ENCODE data around the gene SUSD6. TPM values are rescaled to one million over a fixed set of nuclear protein-coding genes. Genes with fewer than 3 reads are reported as not detected.
A peak's percentile ranks its signal among the peaks of the same experiment; 100 is the strongest.

Gene SUSD6
- total RNA-seq, 2 experiments from 2014 or later = 63.4 to 65.2 TPM

DNA sequence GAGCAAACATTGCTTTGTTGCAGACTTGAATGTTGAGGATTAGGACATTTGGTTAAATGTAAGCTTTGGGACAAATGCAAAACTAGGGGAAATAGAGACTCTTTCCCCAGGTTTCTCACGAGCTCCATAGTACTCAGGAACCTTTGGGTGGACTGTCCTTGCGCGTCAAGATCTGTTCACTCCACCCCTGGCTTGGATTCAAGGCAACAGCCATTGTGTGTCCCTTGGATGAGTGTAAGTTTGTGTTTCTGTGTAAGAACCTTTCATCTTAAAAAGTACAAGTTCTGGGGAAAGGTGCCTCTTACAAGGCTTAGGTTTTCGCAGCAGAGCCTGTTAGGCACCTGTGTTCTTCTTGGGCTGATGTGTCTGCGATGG is 3.7 kb downstream of the SUSD6 start:
- Mint-ChIP-seq H3K4me3 (peak overlapping the region; percentile 96), H3K27ac (peak overlapping the region; percentile 97), H3K9me3 (no peaks in the 10 kb centered on the region), H3K36me3 (ENCODE audit: low read depth) (peaks cover 49% of the 10 kb centered on the region), H3K4me1 (peaks cover 79% of the 10 kb centered on the region), H3K27me3 (no peaks in the 10 kb centered on the region)
- POLR2A ChIA-PET = interaction anchor here (0.6 to 5.4 kb wide), 11 partner anchors 9 to 159 kb away, joined by 3 to 118 read pairs (median 7); no protein-coding TSS in a partner anchor
- DNase-seq = no peak
- CTCF ChIA-PET = interaction anchor here (0.7 to 2.0 kb wide), 8 partner anchors 10 to 112 kb away, joined by 3 to 14 read pairs (median 3); no protein-coding TSS in a partner anchor

DNA sequence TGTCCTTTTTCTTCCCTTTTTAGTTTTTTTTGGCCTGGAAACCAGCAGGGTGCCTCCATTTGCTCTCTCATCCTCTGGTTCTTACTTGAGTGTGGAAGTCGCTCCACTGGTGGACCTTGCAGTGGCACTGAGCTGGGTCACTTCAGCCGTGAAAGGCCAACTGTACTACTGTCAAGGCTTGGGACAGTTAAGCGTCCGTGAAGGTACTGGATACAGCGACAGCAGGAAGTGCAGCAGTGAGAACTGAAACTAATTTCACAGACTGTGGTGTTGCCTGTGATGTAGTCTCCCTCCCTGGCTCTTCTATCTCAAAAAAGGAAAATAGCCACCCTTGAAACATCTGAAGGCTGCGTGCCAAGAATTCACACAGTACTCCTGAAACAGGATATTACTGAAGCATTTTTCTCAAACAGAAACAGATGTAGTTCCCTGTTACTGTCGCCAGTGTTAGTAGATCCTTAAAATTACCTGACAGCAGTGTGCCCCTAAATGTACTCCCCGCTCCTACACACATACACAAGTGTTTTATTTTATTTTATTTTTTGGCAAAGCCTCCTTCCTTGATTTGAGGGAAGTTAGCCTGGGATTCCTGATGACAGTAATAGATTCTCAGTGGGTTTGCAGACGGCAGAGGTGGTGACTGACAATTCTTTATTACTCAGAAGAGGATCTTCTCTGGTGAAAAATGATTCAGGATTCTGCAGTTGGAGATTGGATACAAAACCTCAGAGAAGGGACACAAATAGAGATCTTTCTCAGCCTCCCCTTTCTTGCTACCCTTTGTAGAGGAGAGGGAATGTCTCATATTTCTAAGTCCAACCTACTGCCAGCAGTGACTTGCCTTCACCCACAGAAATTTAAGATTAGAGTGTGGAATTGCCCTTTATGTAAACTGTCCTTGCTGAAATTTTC is 4.4 kb downstream of the SUSD6 start:
- H3K36me3 Mint-ChIP-seq (ENCODE audit: low read depth) = peaks cover 52% of the 10 kb centered on the region
- H3K4me3 Mint-ChIP-seq = peak overlapping the region; percentile 96
- peak overlapping the region; percentile 97 for H3K27ac Mint-ChIP-seq
- ChIA-PET POLR2A (interaction anchor here (0.8 to 5.4 kb wide), 11 partner anchors 10 to 152 kb away, joined by 3 to 118 read pairs (median 8); no protein-coding TSS in a partner anchor), CTCF (interaction anchor here (1.0 to 2.0 kb wide), 6 partner anchors 11 to 111 kb away, joined by 3 to 7 read pairs (median 3); no protein-coding TSS in a partner anchor)
- DNase-seq = peak; percentile 56
- H3K4me1 Mint-ChIP-seq = peaks cover 79% of the 10 kb centered on the region
- H3K9me3 Mint-ChIP-seq = no peaks in the 10 kb centered on the region
- no peaks in the 10 kb centered on the region for H3K27me3 Mint-ChIP-seq

GRCh38 chr14:69616408-69616773 is 5.0 kb downstream of the SUSD6 start:
- peak overlapping the region; percentile 97 for H3K27ac Mint-ChIP-seq
- H3K36me3 Mint-ChIP-seq (ENCODE audit: low read depth) = peaks cover 54% of the 10 kb centered on the region
- no peak for DNase-seq

DNA sequence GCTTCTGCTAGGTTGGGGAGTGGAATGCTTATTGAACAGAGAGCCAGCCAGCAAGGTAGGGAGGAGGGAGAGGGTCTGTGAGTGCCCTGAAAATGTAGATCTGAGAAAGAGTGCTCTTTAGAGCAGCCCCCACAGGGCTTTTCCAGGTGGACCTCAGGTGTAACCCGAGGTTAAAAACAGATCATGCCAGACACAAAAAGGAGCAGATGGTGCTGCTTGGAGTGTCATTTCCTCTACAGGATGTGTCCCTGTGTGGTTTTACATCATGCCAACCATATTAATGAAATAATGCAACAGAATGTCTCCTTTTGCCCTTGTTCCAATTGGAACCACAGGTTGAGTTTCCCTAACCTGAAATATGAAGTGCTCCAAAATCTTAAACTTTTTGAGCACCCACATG is 6.4 kb downstream of the SUSD6 start:
- ChIA-PET POLR2A (interaction anchor here (1.4 to 2.1 kb wide), 2 partner anchors 8 to 19 kb away, joined by 5 to 12 read pairs; no protein-coding TSS in a partner anchor), CTCF (no interaction called here)
- peak overlapping the region; percentile 97 for H3K27ac Mint-ChIP-seq
- no peaks in the 10 kb centered on the region for H3K9me3 Mint-ChIP-seq
- no peak for DNase-seq
- peaks cover 51% of the 10 kb centered on the region for H3K36me3 Mint-ChIP-seq (ENCODE audit: low read depth)
- peaks cover 94% of the 10 kb centered on the region for H3K4me1 Mint-ChIP-seq
- no peaks in the 10 kb centered on the region for H3K27me3 Mint-ChIP-seq
- no peak overlapping the region for H3K4me3 Mint-ChIP-seq

More at GRCh38 chr14:69616408-69616773, 5.0 kb downstream of the SUSD6 start:
- Mint-ChIP-seq H3K4me3 (peak overlapping the region; percentile 96), H3K9me3 (no peaks in the 10 kb centered on the region), H3K27me3 (no peaks in the 10 kb centered on the region), H3K4me1 (peaks cover 81% of the 10 kb centered on the region)
- ChIA-PET POLR2A (interaction anchor here (0.8 to 2.4 kb wide), 4 partner anchors 9 to 67 kb away, joined by 3 to 12 read pairs (median 6); no protein-coding TSS in a partner anchor), CTCF (interaction anchor here (0.6 to 2.0 kb wide), 4 partner anchors 9 to 111 kb away, joined by 3 to 7 read pairs (median 3); no protein-coding TSS in a partner anchor)

DNA sequence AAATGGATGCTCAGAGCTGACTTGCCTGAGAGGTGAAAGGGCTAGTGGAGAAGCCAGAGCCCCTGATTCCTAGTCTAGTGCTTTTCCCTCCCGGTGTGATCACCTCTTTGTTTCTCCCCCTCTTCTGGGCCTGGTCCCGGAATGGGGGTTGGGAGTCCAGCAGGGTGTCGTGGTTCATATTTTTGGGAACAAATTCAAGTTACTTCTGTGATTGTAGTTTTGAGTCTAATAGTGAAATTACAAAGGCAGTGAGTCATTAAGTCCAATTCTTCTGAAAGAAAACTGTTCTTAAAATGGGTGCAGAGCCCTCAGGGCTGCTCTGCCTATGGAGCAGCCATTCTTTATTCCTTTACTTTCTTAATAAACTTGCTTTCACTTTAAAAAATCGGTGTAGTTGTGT is 7.6 kb downstream of the SUSD6 start:
- CTCF ChIA-PET = interaction anchor here (0.8 kb wide), 1 partner anchor 56 kb away, joined by 3 read pairs; no protein-coding TSS in a partner anchor
- Mint-ChIP-seq H3K27ac (peak overlapping the region; percentile 97), H3K4me1 (peaks cover 94% of the 10 kb centered on the region), H3K36me3 (ENCODE audit: low read depth) (peaks cover 47% of the 10 kb centered on the region), H3K4me3 (peak overlapping the region; percentile 25), H3K9me3 (no peaks in the 10 kb centered on the region), H3K27me3 (no peaks in the 10 kb centered on the region)
- DNase-seq = no peak
- POLR2A ChIA-PET = interaction anchor here (1.0 to 1.2 kb wide), 2 partner anchors 17 to 54 kb away, joined by 3 read pairs; no protein-coding TSS in a partner anchor

DNA sequence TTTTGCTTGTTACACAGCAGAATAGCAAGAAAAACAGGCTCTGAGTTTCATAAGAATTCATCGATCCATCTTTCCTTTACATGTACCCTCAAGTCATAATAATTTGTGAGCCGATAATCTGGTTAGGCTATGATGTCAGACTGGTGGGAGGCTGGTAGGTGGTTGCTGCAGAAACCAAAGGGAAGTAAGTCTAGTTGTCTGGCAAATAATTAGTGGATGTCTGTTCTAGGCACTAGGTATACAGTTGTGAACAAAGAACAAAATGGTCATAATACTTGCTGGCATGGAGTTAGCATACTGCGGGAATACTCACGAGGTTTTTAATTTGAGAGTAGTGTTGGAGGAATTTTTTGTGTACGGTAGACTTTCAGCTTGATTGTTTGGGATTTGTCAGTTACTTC is 8.8 kb downstream of the SUSD6 start:
- Mint-ChIP-seq H3K36me3 (ENCODE audit: low read depth) (peaks cover 42% of the 10 kb centered on the region), H3K27ac (peak overlapping the region; percentile 66), H3K9me3 (no peaks in the 10 kb centered on the region), H3K4me1 (peaks cover 92% of the 10 kb centered on the region), H3K27me3 (no peaks in the 10 kb centered on the region), H3K4me3 (peak overlapping the region; percentile 2)
- CTCF ChIA-PET = no interaction called here
- no peak for DNase-seq
- POLR2A ChIA-PET = interaction anchor here (1.2 to 1.8 kb wide), 2 partner anchors 8 to 53 kb away, joined by 3 to 6 read pairs; no protein-coding TSS in a partner anchor

GRCh38 chr14:69620981-69621380 is 9.6 kb downstream of the SUSD6 start:
- CTCF ChIA-PET = no interaction called here
- peak overlapping the region; percentile 66 for H3K27ac Mint-ChIP-seq
- POLR2A ChIA-PET = interaction anchor here (0.6 to 1.8 kb wide), 5 partner anchors 9 to 62 kb away, joined by 3 to 6 read pairs (median 3); partner anchors contain the start of gene SUSD6

DNA sequence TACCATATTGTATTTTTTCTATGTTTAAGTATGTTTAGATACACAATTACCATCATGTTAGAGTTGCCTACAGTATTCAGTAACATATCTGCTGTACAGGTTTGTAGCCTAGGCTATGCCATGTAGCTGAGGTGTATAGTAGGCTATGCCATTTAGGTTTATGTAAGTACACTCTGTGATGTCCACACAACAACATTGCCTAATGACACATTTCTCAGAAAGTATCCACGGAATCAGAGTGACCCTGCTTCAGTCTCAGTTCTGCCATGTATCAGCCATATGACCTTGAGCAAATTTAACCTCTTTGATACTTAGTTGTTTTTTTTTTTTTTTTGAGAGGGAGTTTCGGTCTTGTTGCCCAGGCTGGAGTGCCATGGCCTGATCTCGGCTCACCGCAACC is 12.7 kb downstream of the SUSD6 start:
- H3K27ac Mint-ChIP-seq = peak overlapping the region; percentile 97
- H3K9me3 Mint-ChIP-seq = no peaks in the 10 kb centered on the region
- ChIA-PET POLR2A (interaction anchor here (0.8 to 10.1 kb wide), 3 partner anchors 11 to 142 kb away, joined by 3 to 118 read pairs (median 8); partner anchors contain the start of genes SRSF5 and SUSD6), CTCF (interaction anchor here (1.0 to 3.2 kb wide), 3 partner anchors 10 to 11 kb away, joined by 4 to 14 read pairs (median 4); no protein-coding TSS in a partner anchor)
- DNase-seq = no peak
- no peak overlapping the region for H3K4me3 Mint-ChIP-seq
- peaks cover 14% of the 10 kb centered on the region for H3K36me3 Mint-ChIP-seq (ENCODE audit: low read depth)
- H3K4me1 Mint-ChIP-seq = peaks cover 90% of the 10 kb centered on the region
- H3K27me3 Mint-ChIP-seq = no peaks in the 10 kb centered on the region

More at GRCh38 chr14:69620981-69621380, 9.6 kb downstream of the SUSD6 start:
- Mint-ChIP-seq H3K4me3 (no peak overlapping the region), H3K36me3 (ENCODE audit: low read depth) (peaks cover 35% of the 10 kb centered on the region), H3K9me3 (no peaks in the 10 kb centered on the region), H3K27me3 (no peaks in the 10 kb centered on the region), H3K4me1 (peaks cover 92% of the 10 kb centered on the region)
- no peak for DNase-seq

DNA sequence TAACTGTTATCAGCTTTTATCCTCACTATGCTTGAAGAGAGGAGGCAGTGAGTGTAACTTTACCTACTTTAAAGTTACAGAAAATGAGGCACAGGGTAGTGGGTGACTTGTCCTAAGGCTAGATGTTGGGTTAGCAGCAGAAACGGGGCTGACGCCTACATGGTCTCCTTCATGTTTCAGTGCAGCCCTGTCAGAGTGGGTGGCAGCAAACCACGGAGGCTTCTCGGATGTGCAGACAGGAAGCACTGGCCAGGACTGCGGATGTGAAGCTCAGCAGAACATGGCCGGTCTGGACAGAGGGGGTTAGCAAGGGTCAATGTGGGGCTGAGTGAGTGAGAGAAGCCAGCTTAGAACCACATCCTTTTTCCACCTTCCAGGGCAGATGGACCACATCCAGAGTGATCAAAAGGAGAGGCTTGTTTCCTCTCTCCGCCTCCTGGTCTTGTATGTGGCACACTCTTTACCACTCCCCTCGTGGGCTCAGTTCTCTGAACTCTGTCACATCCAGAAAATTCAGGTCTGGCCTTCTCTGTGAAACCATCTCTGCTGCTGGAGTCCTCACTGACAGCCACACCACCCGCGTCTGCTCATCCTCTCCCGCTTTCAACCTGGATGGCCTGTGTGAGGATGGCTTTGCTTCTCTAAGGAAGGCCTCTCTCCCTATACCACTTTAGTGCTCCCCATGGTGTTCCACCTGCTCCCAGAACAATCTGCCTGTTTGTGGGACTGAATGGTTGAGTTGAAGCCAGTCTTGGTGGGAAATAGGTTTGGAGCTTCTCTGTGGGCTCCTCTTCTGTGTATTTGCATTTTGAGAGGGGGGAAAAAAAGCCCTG is 14.1 kb downstream of the SUSD6 start:
- Mint-ChIP-seq H3K9me3 (no peaks in the 10 kb centered on the region), H3K27ac (peak overlapping the region; percentile 97), H3K4me1 (peaks cover 91% of the 10 kb centered on the region), H3K4me3 (peak overlapping the region; percentile 56), H3K36me3 (ENCODE audit: low read depth) (peaks cover 11% of the 10 kb centered on the region), H3K27me3 (no peaks in the 10 kb centered on the region)
- ChIA-PET CTCF (interaction anchor here (0.7 to 3.2 kb wide), 8 partner anchors 9 to 836 kb away, joined by 3 to 14 read pairs (median 3); no protein-coding TSS in a partner anchor), POLR2A (interaction anchor here (1.1 to 10.1 kb wide), 14 partner anchors 9 to 141 kb away, joined by 3 to 118 read pairs (median 10); partner anchors contain the start of genes SRSF5 and SUSD6)
- peak; percentile 87 for DNase-seq

- Mint-ChIP-seq H3K4me3 (peak overlapping the region; percentile 56), H3K27me3 (no peaks in the 10 kb centered on the region), H3K27ac (peak overlapping the region; percentile 97), H3K4me1 (peaks cover 91% of the 10 kb centered on the region), H3K9me3 (no peaks in the 10 kb centered on the region), H3K36me3 (ENCODE audit: low read depth) (peaks cover 10% of the 10 kb centered on the region)
- POLR2A ChIA-PET = interaction anchor here (1.1 to 10.1 kb wide), 14 partner anchors 9 to 140 kb away, joined by 3 to 118 read pairs (median 10); partner anchors contain the start of genes SRSF5 and SUSD6
- CTCF ChIA-PET = interaction anchor here (0.7 to 3.2 kb wide), 3 partner anchors 12 to 84 kb away, joined by 3 to 14 read pairs (median 4); no protein-coding TSS in a partner anchor
- no peak for DNase-seq
These were observed 14.7 kb downstream of the SUSD6 start for GRCh38 chr14:69626132-69626500.

- ChIA-PET POLR2A (interaction anchor here (0.6 to 10.1 kb wide), 11 partner anchors 9 to 138 kb away, joined by 3 to 118 read pairs (median 4); partner anchors contain the start of genes SRSF5 and SUSD6), CTCF (interaction anchor here (0.8 to 2.0 kb wide), 7 partner anchors 10 to 97 kb away, joined by 3 to 7 read pairs (median 4); no protein-coding TSS in a partner anchor)
- no peak for DNase-seq
- Mint-ChIP-seq H3K4me1 (peaks cover 97% of the 10 kb centered on the region), H3K27me3 (no peaks in the 10 kb centered on the region), H3K4me3 (peak overlapping the region; percentile 8), H3K9me3 (no peaks in the 10 kb centered on the region), H3K36me3 (ENCODE audit: low read depth) (peaks cover 21% of the 10 kb centered on the region), H3K27ac (peak overlapping the region; percentile 67)
These were observed 18.1 kb downstream of the SUSD6 start for GRCh38 chr14:69629225-69630127.
